Stimulated activated CD8-positive, alpha-beta memory T cell treated with anti-CD3 and anti-CD28 coated beads, Interleukin-4, amount 100 ng/mL, for 4 hours (primary cell): ENCODE data around the gene LNP1.
A peak's percentile ranks its signal among the peaks of the same experiment; 100 is the strongest.
"Not testable (repeated sequence)": the region's sequence is repeated elsewhere in the genome, so short reads cannot be mapped to it uniquely, and the experiment has no call there.

Experiments
- DNase-seq, 2 donors: peaks; one replicate each; pipeline ENCODE4 v3.0.0-alpha.2; 2020; ENCODE audit warnings: low read depth in 2 of 2, low spot score in 1 of 2

The LNP1 gene

DNA sequence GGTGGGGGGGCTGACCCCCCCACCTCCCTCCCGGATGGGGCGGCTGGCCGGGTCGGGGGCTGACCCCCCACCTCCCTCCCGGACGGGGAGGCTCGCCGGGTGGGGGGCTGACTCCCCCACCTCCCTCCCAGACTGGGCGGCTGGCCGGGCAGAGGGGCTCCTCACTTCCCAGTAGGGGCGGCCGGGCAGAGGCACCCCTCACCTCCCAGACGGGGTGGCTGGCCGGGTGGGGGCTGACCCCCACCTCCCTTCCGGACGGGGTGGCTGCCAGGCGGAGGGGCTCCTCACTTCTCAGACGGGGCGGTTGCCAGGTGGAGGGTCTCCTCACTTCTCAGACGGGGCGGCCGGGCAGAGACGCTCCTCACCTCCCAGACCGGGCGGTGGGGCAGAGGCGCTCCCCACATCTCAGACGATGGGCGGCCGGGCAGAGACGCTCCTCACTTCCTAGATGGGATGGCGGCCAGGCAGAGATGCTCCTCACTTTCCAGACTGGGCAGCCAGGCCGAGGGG is 76.6 kb downstream of the LNP1 start:
- DNase-seq, result not testable (repeated sequence)

DNA sequence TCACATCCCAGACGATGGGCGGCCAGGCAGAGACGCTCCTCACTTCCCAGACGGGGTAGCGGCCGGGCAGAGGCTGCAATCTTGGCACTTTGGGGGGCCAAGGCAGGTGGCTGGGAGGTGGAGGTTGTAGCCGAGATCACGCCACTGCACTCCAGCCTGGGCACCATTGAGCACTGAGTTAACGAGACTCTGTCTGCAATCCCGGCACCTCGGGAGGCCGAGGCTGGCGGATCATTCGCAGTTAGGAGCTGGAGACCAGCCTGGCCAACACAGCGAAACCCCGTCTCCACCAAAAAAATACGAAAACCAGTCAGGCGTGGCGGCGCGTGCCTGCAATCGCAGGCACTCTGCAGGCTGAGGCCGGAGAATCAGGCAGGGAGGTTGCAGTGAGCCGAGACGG is 77.2 kb downstream of the LNP1 start:
- DNase-seq, result not testable (repeated sequence)

DNA sequence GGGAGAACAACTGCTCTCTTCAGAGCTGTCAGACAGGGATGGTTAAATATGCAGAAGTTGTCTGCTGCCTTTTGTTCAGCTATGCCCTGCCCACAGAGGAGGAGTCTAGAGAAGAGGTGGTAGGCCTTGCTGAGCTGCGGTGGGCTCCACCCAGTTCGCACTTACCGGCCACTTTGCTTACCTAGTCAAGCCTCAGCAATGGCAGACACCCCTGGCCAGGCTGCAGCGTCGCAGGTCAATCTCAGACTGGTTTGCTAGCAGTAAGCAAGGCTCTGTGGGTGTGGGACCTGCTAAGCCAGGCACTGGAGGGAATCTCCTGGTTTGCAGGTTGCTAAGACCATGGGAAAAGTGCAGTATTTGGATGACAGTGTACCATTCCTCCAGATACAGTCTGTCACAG is 78.7 kb downstream of the LNP1 start:
- no peak for DNase-seq

DNA sequence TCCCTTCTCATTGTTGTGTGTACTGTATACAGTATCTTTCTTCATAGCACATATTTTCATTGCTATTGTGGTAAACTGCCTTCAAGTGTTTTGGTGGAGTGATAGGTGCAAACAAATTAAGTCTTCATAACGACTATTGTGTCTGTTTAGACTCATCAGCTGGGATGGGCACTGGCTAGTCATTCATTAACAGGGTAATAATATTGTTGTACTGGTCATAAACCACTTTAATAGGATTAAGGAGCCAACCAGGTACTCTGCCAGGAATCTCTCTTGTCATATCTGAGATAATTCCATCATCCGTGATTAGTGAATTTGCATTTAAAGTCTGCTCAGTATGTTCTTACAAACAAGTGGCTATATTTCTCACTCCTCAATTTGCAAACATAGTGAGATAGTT is 80.8 kb downstream of the LNP1 start:
- DNase-seq, result no peak

DNA sequence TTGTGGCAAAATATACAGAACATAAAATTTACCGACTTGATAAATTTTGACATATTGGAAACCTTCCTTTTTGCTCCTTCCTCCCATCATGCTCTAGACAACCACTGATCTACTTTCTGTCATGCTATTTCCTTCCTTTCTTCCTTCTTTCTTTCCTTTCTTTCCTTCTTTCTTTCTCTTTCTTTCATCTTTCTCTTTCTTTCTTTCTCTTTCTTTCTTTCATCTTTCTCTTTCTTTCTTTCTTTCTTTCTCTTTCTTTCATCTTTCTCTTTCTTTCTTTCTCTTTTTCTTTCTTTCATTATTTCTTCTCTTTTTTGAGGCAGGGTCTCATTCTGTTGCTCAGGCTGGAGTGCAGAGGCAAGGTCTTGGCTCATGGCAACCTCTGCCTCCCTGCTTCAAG is 82.2 kb downstream of the LNP1 start:
- no peak for DNase-seq

DNA sequence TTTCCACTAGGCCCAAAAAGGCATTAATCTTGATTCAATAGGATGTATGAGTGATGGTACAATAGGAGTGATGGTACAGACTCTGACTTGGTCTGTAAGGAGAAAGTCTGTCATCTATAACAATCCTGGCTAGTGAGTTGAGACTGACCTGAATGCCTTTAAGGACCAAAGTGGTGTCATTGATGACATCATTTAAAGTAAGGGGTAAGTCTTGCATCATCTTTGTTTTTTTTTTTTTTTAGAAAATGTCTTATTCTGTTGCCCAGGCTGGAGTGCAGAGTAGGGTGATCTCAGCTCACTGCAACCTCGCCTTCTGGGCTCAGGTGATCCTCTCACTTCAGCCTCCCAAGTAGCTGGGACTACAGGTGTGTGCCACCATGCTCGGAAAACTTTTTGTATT is 85.5 kb downstream of the LNP1 start:
- DNase-seq, result no peak

DNA sequence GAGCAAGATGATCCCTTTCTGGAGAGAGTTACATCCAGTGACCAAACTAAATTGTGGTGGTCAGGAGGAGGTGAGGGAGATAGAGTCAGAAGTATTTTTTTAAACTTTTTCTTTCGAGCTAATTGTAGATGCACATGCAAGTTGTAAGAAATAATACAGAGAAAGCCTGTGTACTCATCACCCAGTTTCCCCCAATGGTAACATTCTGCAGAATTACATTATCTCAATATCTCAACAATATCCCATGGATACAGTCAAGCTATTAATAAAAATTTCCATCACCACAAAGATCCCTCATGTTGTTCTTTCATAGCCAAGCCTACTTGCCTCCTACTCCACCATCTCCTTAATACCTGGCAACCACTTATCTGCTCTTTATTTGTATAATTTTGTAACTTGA is 87.8 kb downstream of the LNP1 start:
- no peak for DNase-seq

DNA sequence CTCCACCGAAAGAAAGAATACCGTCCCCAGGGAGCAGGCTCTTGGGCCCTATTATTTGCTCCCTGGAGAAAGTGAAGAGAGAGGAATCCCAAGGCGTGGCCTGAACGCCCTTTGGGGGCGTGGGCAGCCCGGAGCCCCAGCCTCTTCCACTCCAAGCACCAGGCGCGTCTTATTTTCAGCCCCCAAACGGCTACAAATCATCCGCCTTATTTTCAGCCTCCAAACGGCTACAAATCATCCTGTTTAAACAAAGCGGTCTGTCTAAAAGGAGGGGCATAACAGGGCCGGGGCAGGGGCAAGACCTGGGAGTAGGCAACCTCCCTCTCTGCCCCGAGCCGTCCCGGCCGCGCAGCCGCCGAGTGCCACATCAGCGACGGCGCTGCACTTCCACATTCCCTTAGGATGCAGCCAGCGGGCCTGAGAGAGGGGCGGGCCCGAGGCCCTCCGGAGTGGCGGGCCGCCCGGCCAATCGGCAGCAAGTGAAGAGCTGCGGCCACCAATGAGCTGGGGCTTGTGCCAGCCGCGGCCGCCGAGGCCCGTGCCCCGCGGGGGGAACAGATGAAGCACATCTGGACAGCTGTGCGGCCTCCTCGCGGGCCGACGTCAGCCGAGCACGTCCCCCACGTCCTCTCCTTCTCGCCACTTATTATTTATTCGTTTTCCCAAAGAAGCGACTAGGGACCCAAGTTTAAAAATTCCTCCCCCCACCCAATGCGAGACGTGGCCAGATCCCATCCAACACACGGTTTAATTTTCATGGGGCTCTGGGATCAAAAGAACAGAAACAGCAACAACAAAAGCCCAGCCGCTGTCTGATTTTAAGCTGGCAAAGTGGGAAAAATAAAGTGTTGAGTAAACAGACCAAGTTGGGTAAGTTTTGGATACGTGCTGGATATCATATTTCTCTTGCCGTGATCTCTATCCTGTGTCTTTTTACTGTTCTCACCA is 91.0 kb downstream of the LNP1 start, which contains the start of gene TMEM45A:
TSS of gene TMEM45A (plus strand) at position 561 of the 948 bp plus-strand sequence. CDS start 62,593 bp downstream, outside the sequence.
- DNase-seq, result peak; percentile 42 to 53

DNA sequence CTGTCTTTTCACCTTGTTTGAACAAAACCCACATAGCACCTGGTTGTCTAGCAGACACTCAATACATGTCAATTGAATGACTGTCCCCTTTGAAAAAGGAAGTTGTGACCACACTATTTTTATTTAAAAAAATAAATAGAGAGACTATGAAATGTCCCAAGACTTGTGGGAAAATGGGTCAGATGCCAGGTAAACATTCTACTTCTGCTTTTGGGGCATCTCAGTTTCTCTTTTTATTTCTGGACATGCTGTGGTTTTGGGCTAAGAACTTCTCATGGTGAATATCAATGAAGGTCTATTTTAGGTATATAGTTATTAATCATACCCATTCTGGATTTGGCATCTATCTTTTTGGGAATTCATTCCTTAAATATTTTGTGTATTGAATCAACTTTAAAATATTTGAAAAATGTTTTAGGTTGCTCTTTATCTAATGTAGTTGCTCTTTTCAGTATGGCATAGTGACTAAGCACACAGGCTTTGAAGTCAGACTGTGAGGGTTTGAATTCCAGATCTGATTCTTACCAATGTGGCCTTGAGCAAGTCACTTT is 95.4 kb downstream of the LNP1 start:
- DNase-seq, result no peak

DNA sequence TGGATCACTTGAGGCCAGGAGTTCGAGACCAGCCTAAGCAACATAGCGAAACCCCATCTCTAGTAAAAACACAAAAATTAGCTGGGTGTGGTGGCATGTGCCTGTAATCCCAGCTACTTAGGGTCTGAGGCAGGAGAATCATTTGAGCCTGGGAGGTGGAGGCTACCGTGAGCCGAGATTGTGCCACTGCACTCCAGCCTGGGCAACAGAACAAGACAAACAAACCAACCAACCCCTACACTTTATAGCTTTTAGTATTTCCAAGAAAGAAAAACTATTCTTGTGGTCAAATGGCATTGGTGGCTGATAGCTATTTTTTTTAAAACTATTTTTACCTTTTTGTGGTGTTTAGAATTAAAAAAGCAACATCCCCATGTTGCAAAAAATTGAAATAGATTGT is 98.3 kb downstream of the LNP1 start:
- no peak for DNase-seq

DNA sequence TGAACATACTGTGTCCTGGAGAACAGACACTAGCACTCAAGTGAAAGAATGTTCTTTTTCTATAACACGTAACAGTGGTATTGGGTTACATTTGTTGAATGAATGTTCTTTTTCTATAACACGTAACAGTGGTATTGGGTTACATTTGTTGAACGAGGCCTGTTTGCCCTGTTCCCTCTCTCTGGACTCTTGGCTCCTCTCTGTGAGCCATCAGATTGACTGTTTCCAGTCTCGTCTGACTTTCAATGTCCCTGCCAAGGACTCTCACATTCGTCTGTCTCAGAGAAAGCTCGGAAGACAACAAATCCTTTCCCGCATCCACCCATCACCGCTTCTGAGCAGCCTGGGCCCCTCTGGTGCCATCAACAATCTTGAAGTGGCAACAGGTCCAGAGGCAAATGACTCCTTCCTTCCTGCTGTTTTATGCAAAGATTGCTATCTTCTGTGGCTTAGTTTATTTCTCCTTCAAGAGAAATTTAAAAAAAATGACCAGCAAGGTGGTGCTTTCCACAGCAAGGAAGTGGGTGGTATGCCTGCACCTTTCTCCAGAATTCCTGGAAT is 99.1 kb downstream of the LNP1 start:
- no peak for DNase-seq

DNA sequence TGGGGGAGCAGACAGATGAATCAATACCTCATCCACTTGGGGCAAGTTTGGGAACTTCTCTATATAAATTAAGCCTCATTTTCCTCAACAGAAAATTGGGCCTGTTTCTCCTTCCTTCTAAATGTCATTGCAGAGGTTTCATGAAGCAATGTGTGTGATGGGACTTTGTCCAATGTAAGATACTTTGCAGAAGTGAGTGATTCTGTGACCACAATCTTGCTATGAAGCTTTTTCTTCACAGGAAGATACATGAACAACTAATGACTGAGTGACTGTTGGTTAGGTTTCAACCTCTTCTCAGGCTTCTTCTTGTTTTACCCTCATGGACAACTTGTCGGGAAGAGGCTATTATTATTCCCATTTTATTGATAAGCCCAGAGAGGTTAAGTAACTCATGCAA is 102.1 kb downstream of the LNP1 start:
- no peak for DNase-seq
